Measurements from ENCODE around the gene INPP4B.

The INPP4B gene

DNA sequence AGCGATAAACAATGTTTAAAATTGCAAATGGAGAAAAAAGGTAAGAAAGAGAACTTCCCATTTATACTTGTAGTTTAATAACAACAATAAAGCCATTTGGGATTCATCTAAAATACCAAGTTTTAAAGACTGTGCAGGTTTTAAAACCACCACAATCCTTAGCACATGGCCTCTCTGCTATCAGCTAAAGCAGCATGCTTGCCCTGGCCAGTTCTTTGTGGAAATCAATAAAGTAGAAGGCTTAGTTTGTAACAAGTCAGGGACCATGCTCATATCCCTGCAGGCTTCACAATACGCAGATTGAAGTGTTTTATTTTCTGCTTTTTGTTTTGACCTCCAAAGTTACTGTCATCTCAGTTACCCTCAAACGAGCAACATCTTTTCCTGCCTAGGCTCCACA lies 249.5 kb downstream of the INPP4B start:
- H3K4me3 ChIP-seq (ENCODE audit: low read length): no peak overlapping the region
- no peak for TF ChIP-seq CTCF (IDR thresholded peaks at IDR 0.05; ENCODE audit: insufficient read depth, low read depth, low read length, missing control alignments)
- no peak for DNase-seq (ENCODE audit: low read depth)

DNA sequence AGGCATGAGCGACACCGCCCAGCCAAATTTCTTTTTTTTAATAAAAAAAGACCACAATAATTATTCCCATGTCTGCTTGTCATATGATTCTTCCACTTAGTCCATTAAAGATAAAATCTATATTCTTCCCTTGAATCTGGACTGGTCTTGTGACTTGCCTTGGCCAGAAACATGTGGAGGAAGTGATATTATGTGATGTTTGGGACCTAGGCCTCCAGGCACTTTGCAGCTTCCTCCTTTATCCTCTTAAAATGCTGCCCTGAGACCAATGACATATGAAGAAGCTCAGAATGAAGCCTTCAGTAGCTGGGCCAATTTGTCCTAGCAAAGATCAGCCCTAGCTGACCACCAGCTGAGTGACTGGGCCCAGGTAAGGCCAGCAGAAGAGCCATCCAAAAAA lies 250.0 kb downstream of the INPP4B start:
- DNase-seq (ENCODE audit: low read depth): no peak
- no peak overlapping the region for H3K4me3 ChIP-seq (ENCODE audit: low read length)
- no peak for TF ChIP-seq CTCF (IDR thresholded peaks at IDR 0.05; ENCODE audit: insufficient read depth, low read depth, low read length, missing control alignments)

DNA sequence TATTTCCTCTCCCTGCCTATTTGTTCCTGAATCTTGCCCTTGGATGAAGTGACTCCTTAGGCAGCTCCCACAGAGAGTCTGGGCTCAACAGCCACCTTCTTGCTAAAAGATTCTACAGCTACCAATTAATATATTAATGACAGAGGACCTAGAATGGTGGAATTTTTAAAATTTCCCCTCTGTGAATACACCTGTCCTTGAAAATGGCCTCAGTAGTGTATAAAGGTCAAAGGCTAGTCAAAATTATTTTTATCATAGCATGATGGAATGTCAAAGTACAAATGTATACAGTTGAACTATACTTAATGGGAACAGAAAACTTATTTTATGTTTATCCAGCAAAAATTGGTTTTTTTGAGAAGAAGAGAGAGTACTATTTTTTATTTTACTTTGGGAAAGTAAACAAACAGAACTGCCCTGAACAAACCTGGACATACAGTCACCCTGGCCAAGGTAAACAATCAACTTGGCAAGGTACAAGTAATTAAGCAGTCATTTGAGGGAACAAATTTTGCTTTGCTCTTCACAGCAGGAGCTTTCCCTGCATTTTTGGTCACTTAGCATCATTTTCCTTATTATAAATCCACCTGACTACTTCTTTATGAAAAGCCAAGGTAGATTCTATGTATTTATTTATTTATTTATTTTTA lies 250.8 kb downstream of the INPP4B start:
- no peak overlapping the region for H3K4me3 ChIP-seq (ENCODE audit: low read length)
- TF ChIP-seq CTCF (IDR thresholded peaks at IDR 0.05; ENCODE audit: insufficient read depth, low read depth, low read length, missing control alignments): no peak
- no peak for DNase-seq (ENCODE audit: low read depth)

- TF ChIP-seq CTCF (IDR thresholded peaks at IDR 0.05; ENCODE audit: insufficient read depth, low read depth, low read length, missing control alignments): no peak
- no peak overlapping the region for H3K4me3 ChIP-seq (ENCODE audit: low read length)
- peak; percentile 19 for DNase-seq (ENCODE audit: low read depth)
These were observed 260.7 kb downstream of the INPP4B start for GRCh38 chr4:142585411-142585810.

GRCh38 chr4:142583708-142584107 lies 262.4 kb downstream of the INPP4B start:
- no peak for DNase-seq (ENCODE audit: low read depth)

GRCh38 chr4:142582340-142582739 lies 263.8 kb downstream of the INPP4B start:
- no peak for DNase-seq (ENCODE audit: low read depth)
- TF ChIP-seq CTCF (IDR thresholded peaks at IDR 0.05; ENCODE audit: insufficient read depth, low read depth, low read length, missing control alignments): no peak
- no peak overlapping the region for H3K4me3 ChIP-seq (ENCODE audit: low read length)

More at GRCh38 chr4:142583708-142584107, 262.4 kb downstream of the INPP4B start:
- no peak for TF ChIP-seq CTCF (IDR thresholded peaks at IDR 0.05; ENCODE audit: insufficient read depth, low read depth, low read length, missing control alignments)
- H3K4me3 ChIP-seq (ENCODE audit: low read length): no peak overlapping the region

DNA sequence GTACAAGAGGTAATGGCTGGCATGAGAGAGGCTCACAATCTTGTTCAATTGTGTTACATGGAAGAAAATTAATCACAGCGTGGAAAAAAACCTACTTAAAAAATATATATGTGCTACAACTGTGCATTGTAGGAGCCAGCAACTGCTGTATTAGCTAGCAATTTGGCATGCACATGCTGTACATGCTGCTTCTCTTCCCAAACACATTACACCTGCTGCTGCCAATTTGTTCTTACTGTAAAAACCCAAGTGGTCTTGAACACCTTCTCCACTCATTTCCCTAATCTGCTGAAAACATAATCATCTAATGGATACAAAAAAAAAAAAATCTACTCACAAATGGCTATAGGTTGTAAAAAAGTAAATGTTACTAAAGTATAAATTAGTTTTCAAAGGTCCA lies 264.2 kb downstream of the INPP4B start:
- no peak overlapping the region for H3K4me3 ChIP-seq (ENCODE audit: low read length)
- no peak for TF ChIP-seq CTCF (IDR thresholded peaks at IDR 0.05; ENCODE audit: insufficient read depth, low read depth, low read length, missing control alignments)
- DNase-seq (ENCODE audit: low read depth): no peak
